Natural killer cell (primary cell): ENCODE measurements around the gene FRY. TPM values are rescaled to one million over a fixed set of nuclear protein-coding genes. Genes with fewer than 3 reads are reported as not detected.

Source experiments
- ATAC-seq, 3 donors: fragments of 150-1000 bp in 2 of 3; fragments of 200-7000 bp in 1 of 3; cut with Tn5 transposase; 1 replicate in 1 of 3; 2 replicates in 2 of 3; pipeline ENCODE4 v1.10.0; 2021; ENCODE audit warnings: mild to moderate bottlenecking in 2 of 3, moderate library complexity in 2 of 3
- DNase-seq, 2 donors: peaks; one replicate each; pipeline versions ENCODE4 v3.0.0 to v3.0.0-alpha.2; 2013 to 2021; ENCODE audit warnings: mixed read lengths in 1 of 2
- H3K27ac ChIP-seq: one replicate; pipeline ENCODE4 v1.5.1; 2013; ENCODE audit warnings: mild to moderate bottlenecking, low read length
- H3K27me3 ChIP-seq: one replicate; pipeline ENCODE4 v1.6.1; 2013; ENCODE audit warnings: low read length; ENCODE audit not compliant: control insufficient read depth, insufficient read depth
- H3K36me3 ChIP-seq: one replicate; pipeline ENCODE4 v1.6.1; 2013; ENCODE audit warnings: low read length; ENCODE audit not compliant: control insufficient read depth, insufficient read depth
- H3K4me1 ChIP-seq: one replicate; pipeline ENCODE4 v1.6.1; 2013; ENCODE audit warnings: low read length; ENCODE audit not compliant: control insufficient read depth, insufficient read depth
- H3K4me3 ChIP-seq: one replicate; pipeline ENCODE4 v1.5.1; 2013; ENCODE audit warnings: low read length
- H3K9me3 ChIP-seq: one replicate; pipeline ENCODE4 v1.6.1; 2013; ENCODE audit warnings: low read length; ENCODE audit not compliant: control insufficient read depth, insufficient read depth
- H3K27ac Mint-ChIP-seq, 2 donors: one replicate each; pipeline ENCODE4 v1.8.0; 2022; ENCODE audit warnings: mild to moderate bottlenecking in 2 of 2, mixed read lengths in 2 of 2, moderate library complexity in 1 of 2
- H3K27me3 Mint-ChIP-seq, 2 donors: one replicate each; pipeline ENCODE4 v1.8.0; 2022; ENCODE audit warnings: low read depth in 2 of 2, mixed read lengths in 2 of 2
- H3K36me3 Mint-ChIP-seq: one replicate; pipeline ENCODE4 v1.8.0; 2022; ENCODE audit warnings: mixed read lengths
- H3K4me1 Mint-ChIP-seq, 2 donors: one replicate each; pipeline ENCODE4 v1.8.0; 2022; ENCODE audit warnings: mixed read lengths in 2 of 2
- H3K4me3 Mint-ChIP-seq: one replicate; pipeline ENCODE4 v1.8.0; 2022; ENCODE audit warnings: mild to moderate bottlenecking, moderate library complexity, mixed read lengths
- H3K9me3 Mint-ChIP-seq, 2 donors: one replicate each; pipeline ENCODE4 v1.8.0; 2022; ENCODE audit warnings: mixed read lengths in 2 of 2
- WGBS: methylation state at CpG from one replicate; pipeline ENCODE4 v1.1.7; 2013; ENCODE audit warnings: missing lambda C conversion rate; ENCODE audit not compliant: insufficient coverage; 5-methylcytosine and 5-hydroxymethylcytosine counted together
- intact Hi-C: fragments of 100-400 bp; cut with micrococcal nuclease; formaldehyde crosslinking; loops from one replicate; pipeline ENCODE4 v1.14.2; 2022
- total RNA-seq, 4 donors: library from RNA; stranded (reverse); fragments of 120-200 nt in 1 of 4; gene quantifications; one replicate each; pipeline versions ENCODE4 v1.2.3 to v1.2.4, GENCODE V29; 2013 to 2022
- TF ChIP-seq, protein P1 (sequence below): fragments of 200-600 bp; IDR thresholded peaks from one replicate; pipeline ENCODE4 v1.8.0; 2022; ENCODE audit warnings: antibody characterized with exemption

The FRY gene
- total RNA-seq, 3 donors from 2014 or later (not counting 1 experiment from before 2014, with no cell fraction given): 25.1 to 52.1 (median 27.4) TPM

DNA sequence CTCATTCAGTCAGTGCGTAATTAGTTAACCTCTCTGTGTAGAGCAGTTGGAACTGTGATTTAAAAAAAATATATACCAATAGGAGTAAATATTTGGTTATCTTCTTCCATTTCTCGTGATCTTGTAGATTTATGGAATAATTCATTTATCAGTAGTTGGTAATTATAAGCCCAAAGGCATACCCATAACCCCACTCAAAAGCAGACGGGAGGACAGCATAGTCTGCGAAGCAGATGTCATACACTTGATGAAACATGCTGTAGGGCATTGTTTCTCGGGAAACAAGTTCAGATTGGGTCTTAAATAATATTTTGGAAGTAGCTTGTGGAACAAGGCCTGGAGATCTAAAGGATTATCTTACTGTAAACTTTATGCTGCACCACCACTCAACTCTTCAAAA lies 119.7 kb downstream of the FRY start:
- Mint-ChIP-seq H3K36me3 (no peaks in the 10 kb centered on the region), H3K27me3 (no peaks in the 10 kb centered on the region), H3K27ac (no peak overlapping the region), H3K4me1 (no peaks in the 10 kb centered on the region), H3K4me3 (no peak overlapping the region), H3K9me3 (no peaks in the 10 kb centered on the region)
- no peak overlapping the region for H3K4me3 ChIP-seq
- H3K36me3 ChIP-seq: peaks cover 3% of the 10 kb centered on the region
- TF ChIP-seq, protein P1, sequence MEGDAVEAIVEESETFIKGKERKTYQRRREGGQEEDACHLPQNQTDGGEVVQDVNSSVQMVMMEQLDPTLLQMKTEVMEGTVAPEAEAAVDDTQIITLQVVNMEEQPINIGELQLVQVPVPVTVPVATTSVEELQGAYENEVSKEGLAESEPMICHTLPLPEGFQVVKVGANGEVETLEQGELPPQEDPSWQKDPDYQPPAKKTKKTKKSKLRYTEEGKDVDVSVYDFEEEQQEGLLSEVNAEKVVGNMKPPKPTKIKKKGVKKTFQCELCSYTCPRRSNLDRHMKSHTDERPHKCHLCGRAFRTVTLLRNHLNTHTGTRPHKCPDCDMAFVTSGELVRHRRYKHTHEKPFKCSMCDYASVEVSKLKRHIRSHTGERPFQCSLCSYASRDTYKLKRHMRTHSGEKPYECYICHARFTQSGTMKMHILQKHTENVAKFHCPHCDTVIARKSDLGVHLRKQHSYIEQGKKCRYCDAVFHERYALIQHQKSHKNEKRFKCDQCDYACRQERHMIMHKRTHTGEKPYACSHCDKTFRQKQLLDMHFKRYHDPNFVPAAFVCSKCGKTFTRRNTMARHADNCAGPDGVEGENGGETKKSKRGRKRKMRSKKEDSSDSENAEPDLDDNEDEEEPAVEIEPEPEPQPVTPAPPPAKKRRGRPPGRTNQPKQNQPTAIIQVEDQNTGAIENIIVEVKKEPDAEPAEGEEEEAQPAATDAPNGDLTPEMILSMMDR: no peak
- no peaks in the 10 kb centered on the region for H3K4me1 ChIP-seq
- intact Hi-C loops: no loop called here
- ATAC-seq (no peak), DNase-seq (no peak)
- H3K27ac ChIP-seq: no peak overlapping the region
- H3K27me3 ChIP-seq: no peaks in the 10 kb centered on the region
- WGBS: 97% methylated on average over 3 of the region's 5 CpGs
- H3K9me3 ChIP-seq: no peaks in the 10 kb centered on the region

DNA sequence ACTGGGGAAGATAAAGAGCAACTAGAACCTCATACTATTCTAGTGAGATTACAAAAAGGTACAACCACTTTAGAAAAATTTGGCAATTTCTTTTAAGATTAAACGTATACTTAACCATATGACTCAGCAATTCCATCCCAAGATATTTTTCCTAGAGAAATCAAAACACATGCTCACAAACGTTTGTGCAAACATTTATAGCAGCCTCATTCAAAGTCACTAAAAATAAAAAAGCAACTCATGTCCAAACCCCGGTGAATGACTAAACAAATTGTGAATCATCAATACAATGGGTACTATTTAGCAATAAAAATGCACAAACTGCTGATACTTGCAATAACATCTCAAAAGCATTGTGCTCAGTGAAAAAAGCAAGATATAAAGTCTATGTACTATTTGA lies 121.5 kb downstream of the FRY start:
- no peaks in the 10 kb centered on the region for H3K27me3 Mint-ChIP-seq
- no peaks in the 10 kb centered on the region for H3K36me3 ChIP-seq
- H3K9me3 ChIP-seq: no peaks in the 10 kb centered on the region
- no peaks in the 10 kb centered on the region for H3K27me3 ChIP-seq
- 63% methylated on average over 3 of the region's 3 CpGs for WGBS
- no peaks in the 10 kb centered on the region for H3K4me1 ChIP-seq
- TF ChIP-seq, protein P1: no peak
- no peaks in the 10 kb centered on the region for H3K36me3 Mint-ChIP-seq
- intact Hi-C loops: no loop called here
- DNase-seq (no peak), ATAC-seq (no peak)
- H3K4me1 Mint-ChIP-seq: no peaks in the 10 kb centered on the region
- no peak overlapping the region for H3K27ac Mint-ChIP-seq
- H3K4me3 Mint-ChIP-seq: no peak overlapping the region
- no peaks in the 10 kb centered on the region for H3K9me3 Mint-ChIP-seq
- no peak overlapping the region for H3K4me3 ChIP-seq
- H3K27ac ChIP-seq: no peak overlapping the region

DNA sequence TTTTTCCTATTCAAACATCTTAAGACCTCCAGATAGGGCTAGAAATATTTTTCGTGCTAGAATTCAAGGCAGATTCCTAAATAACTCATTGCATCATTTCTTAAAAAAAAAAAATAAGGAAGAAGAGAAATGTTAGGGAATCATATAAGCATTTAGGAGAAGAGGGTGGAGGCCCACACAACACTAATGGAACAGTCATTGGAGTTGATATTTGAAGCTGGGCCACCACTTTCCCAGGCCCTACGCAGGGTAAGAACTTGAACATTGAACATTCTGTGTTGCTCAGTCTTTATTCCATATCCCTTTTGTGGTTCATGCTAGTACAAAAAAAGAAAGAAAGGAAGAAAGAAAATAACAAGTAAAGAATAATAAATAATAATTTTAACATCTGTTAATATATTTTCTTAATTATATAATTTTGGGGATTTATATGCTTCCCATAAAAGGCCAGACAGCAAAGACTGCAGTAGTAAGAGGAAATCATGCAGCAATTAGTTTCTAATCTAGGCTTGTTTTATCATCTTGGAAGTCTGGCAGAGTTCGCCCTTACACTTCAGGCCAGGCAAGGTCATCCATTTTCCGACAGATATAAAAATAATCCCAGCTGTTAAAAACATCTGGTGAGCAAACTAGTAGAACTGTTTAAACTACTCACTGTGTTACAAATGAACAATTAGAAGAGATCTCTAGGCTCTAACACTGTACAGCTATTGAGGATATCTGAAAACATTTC lies 127.7 kb downstream of the FRY start:
- no peaks in the 10 kb centered on the region for H3K36me3 Mint-ChIP-seq
- H3K27ac ChIP-seq: no peak overlapping the region
- intact Hi-C loops: no loop called here
- no peak overlapping the region for H3K4me3 ChIP-seq
- no peak overlapping the region for H3K27ac Mint-ChIP-seq
- 90% methylated on average over 2 of the region's 4 CpGs for WGBS
- ATAC-seq (no peak), DNase-seq (no peak)
- no peaks in the 10 kb centered on the region for H3K27me3 ChIP-seq
- H3K4me3 Mint-ChIP-seq: no peak overlapping the region
- H3K4me1 Mint-ChIP-seq: no peaks in the 10 kb centered on the region
- H3K4me1 ChIP-seq: no peaks in the 10 kb centered on the region
- no peaks in the 10 kb centered on the region for H3K9me3 ChIP-seq
- TF ChIP-seq, protein P1: no peak
- H3K9me3 Mint-ChIP-seq: no peaks in the 10 kb centered on the region
- H3K36me3 ChIP-seq: no peaks in the 10 kb centered on the region
- H3K27me3 Mint-ChIP-seq: no peaks in the 10 kb centered on the region
